PC-9 (cell line): Measurements from ENCODE around the gene ENO4. TPM values are rescaled to one million over a fixed set of nuclear protein-coding genes. Genes with fewer than 3 reads are reported as not detected.

Experiments used
- BruUV-seq: library from RNA; stranded (reverse); fragments of 400-500 nt; replicated peaks from 2 replicates; lab custom pipeline; 2021; lab: Mats Ljungman, UMichigan
- CTCF ChIA-PET: fragments of 300-600 bp; sonication (Branson Sonifier 250); formaldehyde crosslinking; loops from one replicate; lab custom pipeline; 2022; ENCODE audit warnings: antibody characterized with exemption; lab: Charles Lee
- POLR2A ChIA-PET: fragments of 300-600 bp; sonication (Branson Sonifier 250); formaldehyde crosslinking; loops from one replicate; lab custom pipeline; 2022; ENCODE audit warnings: antibody characterized with exemption; ENCODE audit not compliant: unreplicated experiment; lab: Charles Lee
- DNase-seq, 2 experiments: peaks; one replicate each; pipeline versions ENCODE4 v3.0.0 to v3.0.0-alpha.2; 2015 to 2022; ENCODE audit warnings: mixed read lengths in 1 of 2
- H2AFZ ChIP-seq: fragments of 200-600 bp; sonication (generic); 2 replicates; pipeline ENCODE4 v1.8.1; 2017; ENCODE audit warnings: antibody characterized with exemption
- H3F3A ChIP-seq: fragments of 200-600 bp; sonication (generic); 2 replicates; pipeline ENCODE4 v1.8.1; 2017; ENCODE audit warnings: antibody characterized with exemption, mild to moderate bottlenecking, low read depth; ENCODE audit not compliant: insufficient read depth
- H3K27ac ChIP-seq: fragments of 200-600 bp; sonication (generic); 2 replicates; pipeline ENCODE4 v1.6.1; 2016; ENCODE audit warnings: mixed run types
- H3K27me3 ChIP-seq: fragments of 200-600 bp; sonication (generic); 2 replicates; pipeline ENCODE4 v1.6.1; 2016; ENCODE audit warnings: low read depth, mixed run types; ENCODE audit not compliant: insufficient read depth
- H3K36me3 ChIP-seq: fragments of 200-600 bp; sonication (generic); 2 replicates; pipeline ENCODE4 v1.6.1; 2016; ENCODE audit warnings: low read depth, mixed run types
- H3K4me1 ChIP-seq: fragments of 200-600 bp; sonication (generic); replicated peaks from 2 replicates; pipeline ENCODE4 v1.6.1; 2016; ENCODE audit warnings: mixed run types; ENCODE audit not compliant: insufficient read depth
- H3K4me2 ChIP-seq: fragments of 200-600 bp; sonication (generic); 2 replicates; pipeline ENCODE4 v1.6.1; 2017; ENCODE audit warnings: mixed run types
- H3K4me3 ChIP-seq: fragments of 200-600 bp; sonication (generic); 2 replicates; pipeline ENCODE4 v1.6.1; 2016; ENCODE audit warnings: mixed run types
- H3K79me2 ChIP-seq: fragments of 200-600 bp; sonication (generic); 2 replicates; pipeline ENCODE4 v1.6.1; 2017; ENCODE audit warnings: low read depth, mixed run types
- H3K9me2 ChIP-seq: fragments of 200-600 bp; sonication (generic); 2 replicates; pipeline ENCODE4 v1.8.1; 2017; ENCODE audit warnings: mild to moderate bottlenecking; ENCODE audit not compliant: insufficient read depth
- H3K9me3 ChIP-seq: fragments of 200-600 bp; sonication (generic); 2 replicates; pipeline ENCODE4 v1.8.1; 2016; ENCODE audit warnings: low read depth; ENCODE audit not compliant: insufficient read depth
- H4K20me1 ChIP-seq: fragments of 200-600 bp; sonication (generic); 2 replicates; pipeline ENCODE4 v1.8.1; 2017; ENCODE audit not compliant: insufficient read depth
- EZH2 ChIP-seq: fragments of 200-600 bp; sonication (generic); IDR thresholded peaks from 2 replicates; pipeline ENCODE4 v1.8.0; 2017; ENCODE audit warnings: antibody characterized with exemption, low read depth
- intact Hi-C: fragments of 100-400 bp; cut with micrococcal nuclease; formaldehyde crosslinking; loops from one replicate; pipeline ENCODE4 v1.10.0; 2022; ENCODE audit not compliant: unreplicated experiment
- total RNA-seq: library from RNA; stranded (reverse); gene quantifications from 2 replicates; pipeline ENCODE4 v1.2.3, GENCODE V29; 2021
- TF ChIP-seq, protein P1 (sequence below): fragments of 200-600 bp; sonication (generic); conservative IDR thresholded peaks from 2 replicates; pipeline ENCODE4 v1.6.1; 2017; ENCODE audit warnings: mixed run types, antibody characterized with exemption, mild to moderate bottlenecking, moderate library complexity

The ENO4 gene
- total RNA-seq, 1 experiment from 2014 or later, result 0.79 TPM

DNA sequence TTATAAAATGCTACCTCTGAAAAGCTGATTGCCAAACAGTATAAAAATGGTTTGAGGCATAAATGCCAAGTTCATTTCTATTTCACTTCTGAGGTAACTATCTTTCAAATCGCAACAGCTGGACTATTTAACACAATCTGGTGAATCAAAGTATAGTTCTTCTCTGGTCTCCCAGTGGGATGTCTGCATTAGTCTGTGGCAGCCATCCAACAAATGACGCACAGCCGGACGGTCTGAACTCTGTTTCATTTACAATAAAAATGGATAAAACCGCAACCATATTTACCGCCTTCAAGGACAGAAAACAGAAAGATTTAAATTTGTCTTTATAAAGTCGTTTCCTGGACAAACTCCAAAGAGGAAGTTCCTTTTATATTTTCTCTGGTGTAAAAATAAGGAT, 41.9 kb downstream of the ENO4 start:
- no peaks in the 10 kb centered on the region for H3K27me3 ChIP-seq
- intact Hi-C loops, result no loop called here
- H4K20me1 ChIP-seq, result no peaks in the 10 kb centered on the region
- no peaks in the 10 kb centered on the region for H3K9me2 ChIP-seq
- no peak overlapping the region for H2AFZ ChIP-seq
- H3K36me3 ChIP-seq, result no peaks in the 10 kb centered on the region
- POLR2A ChIA-PET, result no interaction called here
- DNase-seq, result no peak
- H3K4me3 ChIP-seq, result no peak overlapping the region
- no peak for TF ChIP-seq EZH2
- TF ChIP-seq, protein P1, sequence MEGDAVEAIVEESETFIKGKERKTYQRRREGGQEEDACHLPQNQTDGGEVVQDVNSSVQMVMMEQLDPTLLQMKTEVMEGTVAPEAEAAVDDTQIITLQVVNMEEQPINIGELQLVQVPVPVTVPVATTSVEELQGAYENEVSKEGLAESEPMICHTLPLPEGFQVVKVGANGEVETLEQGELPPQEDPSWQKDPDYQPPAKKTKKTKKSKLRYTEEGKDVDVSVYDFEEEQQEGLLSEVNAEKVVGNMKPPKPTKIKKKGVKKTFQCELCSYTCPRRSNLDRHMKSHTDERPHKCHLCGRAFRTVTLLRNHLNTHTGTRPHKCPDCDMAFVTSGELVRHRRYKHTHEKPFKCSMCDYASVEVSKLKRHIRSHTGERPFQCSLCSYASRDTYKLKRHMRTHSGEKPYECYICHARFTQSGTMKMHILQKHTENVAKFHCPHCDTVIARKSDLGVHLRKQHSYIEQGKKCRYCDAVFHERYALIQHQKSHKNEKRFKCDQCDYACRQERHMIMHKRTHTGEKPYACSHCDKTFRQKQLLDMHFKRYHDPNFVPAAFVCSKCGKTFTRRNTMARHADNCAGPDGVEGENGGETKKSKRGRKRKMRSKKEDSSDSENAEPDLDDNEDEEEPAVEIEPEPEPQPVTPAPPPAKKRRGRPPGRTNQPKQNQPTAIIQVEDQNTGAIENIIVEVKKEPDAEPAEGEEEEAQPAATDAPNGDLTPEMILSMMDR, result no peak
- H3K9me3 ChIP-seq, result no peaks in the 10 kb centered on the region
- peaks cover 25% of the 10 kb centered on the region for H3K4me1 ChIP-seq
- no peak overlapping the region for H3K4me2 ChIP-seq
- peaks cover 23% of the 10 kb centered on the region for H3F3A ChIP-seq
- CTCF ChIA-PET, result no interaction called here
- no peak overlapping the region for H3K27ac ChIP-seq
- no TSS peak for BruUV-seq
- no peaks in the 10 kb centered on the region for H3K79me2 ChIP-seq

DNA sequence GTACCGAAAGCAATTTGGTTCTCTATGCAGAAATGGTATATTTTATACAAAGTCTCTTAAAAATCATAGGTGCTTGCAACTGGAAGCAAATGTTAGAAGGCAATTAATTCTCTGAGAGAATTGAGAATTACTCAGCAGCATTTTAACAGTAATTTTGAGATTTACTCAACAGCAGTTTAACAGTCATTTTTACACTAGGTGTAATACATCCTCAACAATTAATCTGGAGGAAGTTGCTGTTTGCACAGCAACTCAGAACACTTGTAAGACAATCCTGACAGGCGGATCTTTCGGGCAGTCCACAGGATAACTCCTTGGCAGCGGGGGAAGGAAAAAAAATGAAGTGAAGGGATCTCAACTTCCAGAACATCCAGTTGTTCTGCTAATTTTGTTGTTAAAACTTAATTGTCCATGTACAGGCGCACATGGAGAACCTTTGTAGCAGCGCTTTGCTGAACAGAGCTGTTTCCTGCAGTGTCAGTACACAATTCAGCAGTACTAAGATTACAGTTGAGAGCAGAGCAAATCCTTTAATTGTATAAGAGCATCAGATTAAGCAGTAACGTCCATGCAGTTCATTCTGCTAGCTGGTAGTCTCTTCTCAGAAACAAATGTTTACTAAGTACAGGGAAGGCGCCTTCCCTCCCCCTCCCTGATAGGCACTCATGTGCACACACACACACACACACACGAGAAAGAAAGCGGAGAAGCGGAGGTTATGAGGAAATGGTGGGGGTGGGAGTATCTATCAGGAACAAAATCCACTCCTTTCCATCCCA, 43.8 kb downstream of the ENO4 start:
- no peaks in the 10 kb centered on the region for H3K36me3 ChIP-seq
- no peak overlapping the region for H3K27ac ChIP-seq
- BruUV-seq, result no TSS peak
- DNase-seq, result no peak
- peaks cover 17% of the 10 kb centered on the region for H3K4me1 ChIP-seq
- no peaks in the 10 kb centered on the region for H3K9me3 ChIP-seq
- no peaks in the 10 kb centered on the region for H3K79me2 ChIP-seq
- TF ChIP-seq EZH2, result no peak
- TF ChIP-seq, protein P1, result no peak
- no peaks in the 10 kb centered on the region for H4K20me1 ChIP-seq
- no peaks in the 10 kb centered on the region for H3K27me3 ChIP-seq
- no peak overlapping the region for H3K4me3 ChIP-seq
- ChIA-PET CTCF (no interaction called here), POLR2A (no interaction called here)
- H2AFZ ChIP-seq, result no peak overlapping the region
- no peaks in the 10 kb centered on the region for H3K9me2 ChIP-seq
- intact Hi-C loops, result no loop called here
- H3F3A ChIP-seq, result peaks cover 16% of the 10 kb centered on the region
- no peak overlapping the region for H3K4me2 ChIP-seq

DNA sequence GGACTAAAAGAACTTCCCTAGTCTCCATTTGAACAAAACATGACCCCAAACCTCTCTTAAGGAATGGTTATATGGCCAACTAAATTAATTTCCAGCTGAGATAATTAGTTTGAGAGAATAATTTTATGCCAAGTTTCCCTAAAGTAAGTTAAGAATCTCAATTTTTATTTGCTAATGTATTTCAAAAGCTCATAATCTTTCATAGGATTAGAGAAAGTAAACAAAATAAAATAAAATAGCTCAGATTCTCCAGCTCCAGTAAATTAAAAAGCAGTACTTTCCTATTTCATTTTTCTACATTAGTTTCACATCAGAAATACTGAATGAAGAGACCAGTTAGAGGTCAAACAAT, 44.4 kb downstream of the ENO4 start:
- H4K20me1 ChIP-seq, result no peaks in the 10 kb centered on the region
- H3K4me1 ChIP-seq, result peaks cover 12% of the 10 kb centered on the region
- no peak for DNase-seq
- H3K79me2 ChIP-seq, result no peaks in the 10 kb centered on the region
- intact Hi-C loops, result no loop called here
- TF ChIP-seq EZH2, result no peak
- TF ChIP-seq, protein P1, result no peak
- no peak overlapping the region for H3K27ac ChIP-seq
- no TSS peak for BruUV-seq
- no peaks in the 10 kb centered on the region for H3K9me3 ChIP-seq
- ChIA-PET CTCF (no interaction called here), POLR2A (no interaction called here)
- peaks cover 10% of the 10 kb centered on the region for H3F3A ChIP-seq
- no peak overlapping the region for H3K4me3 ChIP-seq
- no peak overlapping the region for H3K4me2 ChIP-seq
- H3K9me2 ChIP-seq, result no peaks in the 10 kb centered on the region
- H3K27me3 ChIP-seq, result no peaks in the 10 kb centered on the region
- no peak overlapping the region for H2AFZ ChIP-seq
- no peaks in the 10 kb centered on the region for H3K36me3 ChIP-seq
